Loucy (cell line): ENCODE results near the gene GSS.
"Not testable (repeated sequence)": the region's sequence is repeated elsewhere in the genome, so short reads cannot be mapped to it uniquely, and the experiment has no call there.

ENCODE experiments used
- H2AFZ ChIP-seq: fragments of 200-600 bp; sonication (generic); 2 replicates; pipeline ENCODE4 v1.6.0; 2016; ENCODE audit warnings: antibody characterized with exemption, mild to moderate bottlenecking, low read length, moderate library complexity
- H3F3A ChIP-seq: fragments of 200-600 bp; 2 replicates; pipeline ENCODE4 v1.6.0; 2016; ENCODE audit warnings: antibody characterized with exemption, low read depth, mild to moderate bottlenecking
- H3K27me3 ChIP-seq: fragments of 200-600 bp; sonication (generic); 2 replicates; pipeline ENCODE4 v1.6.1; 2014; ENCODE audit warnings: low read length, mild to moderate bottlenecking; ENCODE audit not compliant: insufficient read depth, poor library complexity, severe bottlenecking
- H3K36me3 ChIP-seq: fragments of 200-600 bp; sonication (generic); 2 replicates; pipeline ENCODE4 v1.6.1; 2016; ENCODE audit warnings: low read length; ENCODE audit not compliant: insufficient read depth
- H3K4me1 ChIP-seq: fragments of 200-600 bp; sonication (generic); 2 replicates; pipeline ENCODE4 v1.5.1; 2014; ENCODE audit warnings: low read length, mild to moderate bottlenecking; ENCODE audit not compliant: insufficient read depth, poor library complexity, severe bottlenecking
- H3K4me2 ChIP-seq: fragments of 200-600 bp; sonication (generic); 2 replicates; pipeline ENCODE4 v1.6.0; 2014; ENCODE audit warnings: antibody characterized with exemption, low read length, low read depth, mild to moderate bottlenecking; ENCODE audit not compliant: poor library complexity, severe bottlenecking
- H3K4me3 ChIP-seq: fragments of 200-600 bp; sonication (generic); 2 replicates; pipeline ENCODE4 v1.5.1; 2014; ENCODE audit warnings: low read length, mild to moderate bottlenecking, mixed read lengths; ENCODE audit not compliant: poor library complexity, severe bottlenecking
- H3K79me2 ChIP-seq: fragments of 200-600 bp; sonication (generic); 2 replicates; pipeline ENCODE4 v1.6.1; 2014; ENCODE audit warnings: low read length; ENCODE audit not compliant: insufficient read depth
- H3K9ac ChIP-seq: fragments of 200-600 bp; sonication (generic); 2 replicates; pipeline ENCODE4 v1.6.0; 2014; ENCODE audit warnings: mild to moderate bottlenecking, low read depth, low read length, moderate library complexity; ENCODE audit not compliant: poor library complexity, severe bottlenecking
- H3K9me2 ChIP-seq: fragments of 200-600 bp; sonication (generic); replicated peaks from 2 replicates; pipeline ENCODE4 v1.6.1; 2016; ENCODE audit warnings: low read depth, low read length, mixed read lengths
- H3K9me3 ChIP-seq: fragments of 200-600 bp; sonication (generic); 2 replicates; pipeline ENCODE4 v1.6.1; 2014; ENCODE audit warnings: mild to moderate bottlenecking, antibody characterized with exemption, low read length, low read depth; ENCODE audit not compliant: insufficient read depth
- H4K20me1 ChIP-seq: fragments of 200-600 bp; sonication (generic); 2 replicates; pipeline ENCODE4 v1.6.0; 2014; ENCODE audit warnings: antibody characterized with exemption, low read length, mild to moderate bottlenecking; ENCODE audit not compliant: insufficient read depth, poor library complexity, severe bottlenecking
- EZH2phosphoT487 ChIP-seq: fragments of 200-600 bp; IDR thresholded peaks from 2 replicates; pipeline ENCODE4 v1.6.1; 2018; ENCODE audit warnings: antibody characterized with exemption, mild to moderate bottlenecking, moderate library complexity, borderline replicate concordance
- TF ChIP-seq, protein P1 (sequence below): fragments of 200-600 bp; sonication (generic); conservative IDR thresholded peaks from 2 replicates; pipeline ENCODE4 v1.5.1; 2014; ENCODE audit warnings: mild to moderate bottlenecking, antibody characterized with exemption, low read length

GSS gene

DNA sequence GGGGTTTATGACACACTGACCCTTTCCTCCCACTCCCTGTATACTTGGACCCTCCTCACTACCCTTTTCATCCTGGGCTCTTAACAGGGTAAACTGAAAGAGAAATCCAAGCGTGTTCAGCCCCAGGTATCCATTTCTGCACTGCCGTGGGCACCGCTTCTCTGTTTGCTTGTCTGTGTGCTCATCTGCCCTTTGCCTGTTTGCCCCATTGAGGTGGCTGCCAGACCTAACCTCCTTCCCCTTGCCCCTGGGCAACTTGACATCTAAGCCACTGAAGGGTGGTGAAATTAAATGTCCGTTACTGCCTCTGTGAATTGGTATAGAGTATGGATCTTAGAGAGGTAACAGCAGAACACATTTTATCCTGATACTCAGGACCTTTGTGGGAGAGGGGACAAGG, 40.5 kb downstream of the GSS start:
- no peak for TF ChIP-seq EZH2phosphoT487
- TF ChIP-seq, protein P1, sequence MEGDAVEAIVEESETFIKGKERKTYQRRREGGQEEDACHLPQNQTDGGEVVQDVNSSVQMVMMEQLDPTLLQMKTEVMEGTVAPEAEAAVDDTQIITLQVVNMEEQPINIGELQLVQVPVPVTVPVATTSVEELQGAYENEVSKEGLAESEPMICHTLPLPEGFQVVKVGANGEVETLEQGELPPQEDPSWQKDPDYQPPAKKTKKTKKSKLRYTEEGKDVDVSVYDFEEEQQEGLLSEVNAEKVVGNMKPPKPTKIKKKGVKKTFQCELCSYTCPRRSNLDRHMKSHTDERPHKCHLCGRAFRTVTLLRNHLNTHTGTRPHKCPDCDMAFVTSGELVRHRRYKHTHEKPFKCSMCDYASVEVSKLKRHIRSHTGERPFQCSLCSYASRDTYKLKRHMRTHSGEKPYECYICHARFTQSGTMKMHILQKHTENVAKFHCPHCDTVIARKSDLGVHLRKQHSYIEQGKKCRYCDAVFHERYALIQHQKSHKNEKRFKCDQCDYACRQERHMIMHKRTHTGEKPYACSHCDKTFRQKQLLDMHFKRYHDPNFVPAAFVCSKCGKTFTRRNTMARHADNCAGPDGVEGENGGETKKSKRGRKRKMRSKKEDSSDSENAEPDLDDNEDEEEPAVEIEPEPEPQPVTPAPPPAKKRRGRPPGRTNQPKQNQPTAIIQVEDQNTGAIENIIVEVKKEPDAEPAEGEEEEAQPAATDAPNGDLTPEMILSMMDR, result no peak
- H3K4me2 ChIP-seq, result no peak overlapping the region
- H3K27me3 ChIP-seq, result no peaks in the 10 kb centered on the region
- no peak overlapping the region for H3K9ac ChIP-seq
- H3F3A ChIP-seq, result no peaks in the 10 kb centered on the region
- H3K4me3 ChIP-seq, result no peak overlapping the region
- H2AFZ ChIP-seq, result no peak overlapping the region
- H3K4me1 ChIP-seq, result no peaks in the 10 kb centered on the region
- no peaks in the 10 kb centered on the region for H3K9me3 ChIP-seq
- H3K36me3 ChIP-seq, result no peaks in the 10 kb centered on the region; the same call in 1 of the 2 replicates
- H3K9me2 ChIP-seq, result no peaks in the 10 kb centered on the region
- no peaks in the 10 kb centered on the region for H3K79me2 ChIP-seq
- no peaks in the 10 kb centered on the region for H4K20me1 ChIP-seq

DNA sequence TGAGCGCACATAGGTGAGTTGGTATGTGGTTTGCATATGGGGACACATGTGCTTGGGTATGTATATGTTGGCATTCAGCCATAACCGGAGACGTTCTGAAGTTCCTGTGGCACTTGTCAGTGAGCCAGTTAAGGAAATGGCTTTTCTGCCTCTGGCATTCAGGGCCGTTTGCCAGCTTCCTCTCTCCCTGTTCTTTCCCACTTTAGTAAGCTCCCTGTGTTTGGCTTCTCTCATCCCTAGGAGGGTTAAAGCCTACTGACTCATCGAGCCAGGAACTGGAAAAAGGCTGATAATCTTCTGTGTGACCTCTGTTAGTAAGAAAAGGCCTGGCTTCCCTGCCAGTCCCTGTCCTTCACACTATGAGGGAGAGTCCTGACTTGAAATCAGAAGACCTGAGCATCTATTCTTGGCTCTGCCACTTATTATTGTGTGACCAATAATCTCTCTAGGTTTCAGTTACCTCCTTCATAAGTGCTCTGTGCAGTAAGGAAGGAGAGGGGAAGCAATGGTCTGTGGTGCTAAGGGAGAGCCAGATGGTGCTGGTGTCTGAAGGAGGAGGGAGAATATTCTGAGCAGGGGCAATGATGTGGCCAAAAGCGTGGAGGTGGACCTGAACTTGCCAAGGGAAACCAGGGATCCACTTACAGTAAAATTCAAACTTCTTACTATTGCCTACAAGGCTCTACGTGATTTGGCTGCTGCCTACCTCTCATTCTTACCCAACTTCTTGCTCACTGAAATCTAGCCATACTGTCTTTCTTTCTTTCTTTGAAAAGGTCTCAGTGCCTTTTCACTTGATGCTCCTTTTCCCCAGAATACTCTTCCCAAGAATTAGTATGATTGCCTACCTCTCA, 47.8 kb downstream of the GSS start:
- Histone ChIP-seq H3K9ac (no peak overlapping the region), H3K27me3 (no peaks in the 10 kb centered on the region), H2AFZ (no peak overlapping the region), H3K4me1 (no peaks in the 10 kb centered on the region), H3K9me3 (no peaks in the 10 kb centered on the region), H3K4me2 (no peak overlapping the region), H3K4me3 (no peak overlapping the region), H4K20me1 (no peaks in the 10 kb centered on the region), H3K79me2 (no peaks in the 10 kb centered on the region), H3K9me2 (no peaks in the 10 kb centered on the region), H3F3A (no peaks in the 10 kb centered on the region), H3K36me3 (no peaks in the 10 kb centered on the region)
- no peak for TF ChIP-seq EZH2phosphoT487
- TF ChIP-seq, protein P1, result no peak

- no peaks in the 10 kb centered on the region for H3K9me3 ChIP-seq
- H3K4me1 ChIP-seq, result no peaks in the 10 kb centered on the region
- H3K27me3 ChIP-seq, result no peaks in the 10 kb centered on the region
- no peak overlapping the region for H3K4me3 ChIP-seq
- H3K4me2 ChIP-seq, result no peak overlapping the region
- H3K36me3 ChIP-seq, result no peaks in the 10 kb centered on the region
- no peaks in the 10 kb centered on the region for H3F3A ChIP-seq
- no peaks in the 10 kb centered on the region for H4K20me1 ChIP-seq
- H3K9me2 ChIP-seq, result no peaks in the 10 kb centered on the region
- no peak overlapping the region for H2AFZ ChIP-seq
- H3K9ac ChIP-seq, result no peak overlapping the region
- TF ChIP-seq, protein P1, result no peak
- TF ChIP-seq EZH2phosphoT487, result no peak
- no peaks in the 10 kb centered on the region for H3K79me2 ChIP-seq
Measured at GRCh38 chr20:34904202-34904621, 51.4 kb downstream of the GSS start.

GRCh38 chr20:34898731-34899130, 56.9 kb downstream of the GSS start:
- not testable (repeated sequence) for H3K4me2 ChIP-seq, H3K9me2 ChIP-seq, H3K27me3 ChIP-seq, H3F3A ChIP-seq, H3K79me2 ChIP-seq, H3K9me3 ChIP-seq, H3K4me1 ChIP-seq, H2AFZ ChIP-seq, H3K36me3 ChIP-seq, H3K4me3 ChIP-seq, H3K9ac ChIP-seq, H4K20me1 ChIP-seq

- H3K9me3 ChIP-seq, H3K4me2 ChIP-seq, H3K9me2 ChIP-seq, H4K20me1 ChIP-seq, H3F3A ChIP-seq, H3K9ac ChIP-seq, H3K4me3 ChIP-seq, H3K36me3 ChIP-seq, H2AFZ ChIP-seq, H3K27me3 ChIP-seq, H3K79me2 ChIP-seq, H3K4me1 ChIP-seq: not testable (repeated sequence)
Measured at GRCh38 chr20:34898129-34898528, 57.5 kb downstream of the GSS start.
